ENCODE results near the gene EPPIN.

EPPIN gene

GRCh38 chr20:45515147-45515913, 31.9 kb downstream of the EPPIN start, which contains the start of gene SPINT3:
TSS of gene SPINT3 (minus strand) at chr20:45515622. CDS start at chr20:45515608, 14 bp downstream.
- TF ChIP-seq CTCF (IDR thresholded peaks at IDR 0.05; ENCODE audit: borderline replicate concordance, control extremely low read depth, extremely low read depth, insufficient read depth, missing control alignments): no peak
- in situ Hi-C loops (cut with MboI; ENCODE audit: low sequenced_read_pairs, unreplicated experiment): no loop called here
- DNase-seq (ENCODE audit: low spot score): no peak

GRCh38 chr20:45510242-45510862, 36.8 kb downstream of the EPPIN start:
- in situ Hi-C loops (cut with MboI; ENCODE audit: low sequenced_read_pairs, unreplicated experiment): no loop called here
- DNase-seq (ENCODE audit: low spot score): no peak
- no peak for TF ChIP-seq CTCF (IDR thresholded peaks at IDR 0.05; ENCODE audit: borderline replicate concordance, control extremely low read depth, extremely low read depth, insufficient read depth, missing control alignments)

GRCh38 chr20:45509091-45509490, 38.1 kb downstream of the EPPIN start:
- no peak for TF ChIP-seq CTCF (IDR thresholded peaks at IDR 0.05; ENCODE audit: borderline replicate concordance, control extremely low read depth, extremely low read depth, insufficient read depth, missing control alignments)
- in situ Hi-C loops (cut with MboI; ENCODE audit: low sequenced_read_pairs, unreplicated experiment): no loop called here
- DNase-seq (ENCODE audit: low spot score): no peak

- DNase-seq (ENCODE audit: low spot score): no peak
- no peak for TF ChIP-seq CTCF (IDR thresholded peaks at IDR 0.05; ENCODE audit: borderline replicate concordance, control extremely low read depth, extremely low read depth, insufficient read depth, missing control alignments)
- in situ Hi-C loops (cut with MboI; ENCODE audit: low sequenced_read_pairs, unreplicated experiment): no loop called here
Observed at GRCh38 chr20:45508068-45508886, 38.9 kb downstream of the EPPIN start.

GRCh38 chr20:45507011-45507820, 40.0 kb downstream of the EPPIN start:
- no peak for DNase-seq (ENCODE audit: low spot score)
- no peak for TF ChIP-seq CTCF (IDR thresholded peaks at IDR 0.05; ENCODE audit: borderline replicate concordance, control extremely low read depth, extremely low read depth, insufficient read depth, missing control alignments)
- in situ Hi-C loops (cut with MboI; ENCODE audit: low sequenced_read_pairs, unreplicated experiment): no loop called here

GRCh38 chr20:45506398-45506797, 40.8 kb downstream of the EPPIN start:
- no peak for DNase-seq (ENCODE audit: low spot score)
- TF ChIP-seq CTCF (IDR thresholded peaks at IDR 0.05; ENCODE audit: borderline replicate concordance, control extremely low read depth, extremely low read depth, insufficient read depth, missing control alignments): no peak
- in situ Hi-C loops (cut with MboI; ENCODE audit: low sequenced_read_pairs, unreplicated experiment): no loop called here
